Stimulated activated CD8-positive, alpha-beta memory T cell treated with anti-CD3 and anti-CD28 coated beads, Interleukin-15, amount 100 ng/mL, for 48 hours (primary cell): ENCODE data around the gene SPON1.

Source experiments
- DNase-seq, 2 donors: peaks; one replicate each; pipeline ENCODE4 v3.0.0-alpha.2; 2020; ENCODE audit warnings: low read depth in 2 of 2

SPON1 gene

GRCh38 chr11:13944016-13944415 lies 18.5 kb upstream of the SPON1 start:
- DNase-seq: no peak

GRCh38 chr11:13944911-13945425 lies 17.6 kb upstream of the SPON1 start:
- no peak for DNase-seq

GRCh38 chr11:13947379-13947778 lies 15.1 kb upstream of the SPON1 start:
- no peak for DNase-seq

- DNase-seq: no peak
Observed at GRCh38 chr11:13949876-13950275, 12.6 kb upstream of the SPON1 start.

GRCh38 chr11:13952221-13952620 lies 10.3 kb upstream of the SPON1 start:
- no peak for DNase-seq

- DNase-seq: no peak
Observed at GRCh38 chr11:13952668-13953067, 9.9 kb upstream of the SPON1 start.

- no peak for DNase-seq
Observed at GRCh38 chr11:13954591-13954990, 7.9 kb upstream of the SPON1 start.

GRCh38 chr11:13955971-13956421 lies 6.5 kb upstream of the SPON1 start:
- no peak for DNase-seq

GRCh38 chr11:13956988-13957387 lies 5.5 kb upstream of the SPON1 start:
- no peak for DNase-seq

- no peak for DNase-seq
Observed at GRCh38 chr11:13958641-13959400, 3.7 kb upstream of the SPON1 start.

GRCh38 chr11:13962198-13962561 lies 343 bp upstream of the SPON1 start:
- no peak for DNase-seq

- DNase-seq: no peak
Observed at GRCh38 chr11:13963169-13963948, 836 bp downstream of the SPON1 start.

- no peak for DNase-seq
Observed at GRCh38 chr11:13963949-13964770, 1.6 kb downstream of the SPON1 start.

- no peak for DNase-seq
Observed at GRCh38 chr11:13964771-13965074, 2.2 kb downstream of the SPON1 start.

- no peak for DNase-seq
Observed at GRCh38 chr11:13965337-13965736, 2.8 kb downstream of the SPON1 start.

- DNase-seq: no peak
Observed at GRCh38 chr11:13966013-13966412, 3.5 kb downstream of the SPON1 start.

GRCh38 chr11:13966486-13966885 lies 4.0 kb downstream of the SPON1 start:
- DNase-seq: no peak

GRCh38 chr11:13970986-13971385 lies 8.5 kb downstream of the SPON1 start:
- no peak for DNase-seq

GRCh38 chr11:13972043-13972910 lies 9.8 kb downstream of the SPON1 start:
- no peak for DNase-seq

GRCh38 chr11:13972944-13973343 lies 10.4 kb downstream of the SPON1 start:
- no peak for DNase-seq

GRCh38 chr11:13974631-13975030 lies 12.1 kb downstream of the SPON1 start:
- DNase-seq: no peak
